ENCODE measurements around the gene RAB7A.
"Not testable (repeated sequence)": the region's sequence is repeated elsewhere in the genome, so short reads cannot be mapped to it uniquely, and the experiment has no call there.

RAB7A gene

GRCh38 chr3:128824132-128824850 is 98.3 kb downstream of the RAB7A start:
- DNase-seq = no peak

- no peak for DNase-seq
Observed at GRCh38 chr3:128825117-128825725, 99.2 kb downstream of the RAB7A start.

GRCh38 chr3:128829087-128829486 is 103.1 kb downstream of the RAB7A start:
- not testable (repeated sequence) for DNase-seq

- DNase-seq = not testable (repeated sequence)
Observed at GRCh38 chr3:128829925-128830625, 104.1 kb downstream of the RAB7A start.

- not testable (repeated sequence) for DNase-seq
Observed at GRCh38 chr3:128830762-128831161, 104.8 kb downstream of the RAB7A start.

- DNase-seq = not testable (repeated sequence)
Observed at GRCh38 chr3:128832979-128833378, 107.0 kb downstream of the RAB7A start.

- no peak for DNase-seq
Observed at GRCh38 chr3:128835096-128835495, 109.1 kb downstream of the RAB7A start.

GRCh38 chr3:128841926-128842920 is 116.2 kb downstream of the RAB7A start:
- no peak for DNase-seq

GRCh38 chr3:128844502-128844901 is 118.5 kb downstream of the RAB7A start:
- DNase-seq = no peak

GRCh38 chr3:128845119-128845777 is 119.3 kb downstream of the RAB7A start:
- no peak for DNase-seq

GRCh38 chr3:128845778-128846485 is 119.9 kb downstream of the RAB7A start:
- peak; percentile 70 for DNase-seq

GRCh38 chr3:128846486-128846891 is 120.5 kb downstream of the RAB7A start:
- DNase-seq = peak; percentile 70

- DNase-seq = no peak
Observed at GRCh38 chr3:128847666-128848370, 121.8 kb downstream of the RAB7A start.

GRCh38 chr3:128848936-128849335 is 123.0 kb downstream of the RAB7A start:
- no peak for DNase-seq

GRCh38 chr3:128849911-128850455 is 124.0 kb downstream of the RAB7A start:
- DNase-seq = no peak

- no peak for DNase-seq
Observed at GRCh38 chr3:128850544-128850943, 124.6 kb downstream of the RAB7A start.

GRCh38 chr3:128851601-128852000 is 125.6 kb downstream of the RAB7A start:
- no peak for DNase-seq

- DNase-seq = no peak
Observed at GRCh38 chr3:128853826-128854225, 127.8 kb downstream of the RAB7A start.

- peak; percentile 91 for DNase-seq
Observed at GRCh38 chr3:128854475-128854874, 128.5 kb downstream of the RAB7A start.

GRCh38 chr3:128855569-128855968 is 129.6 kb downstream of the RAB7A start:
- DNase-seq = peak; percentile 83
